GM12864 (cell line): ENCODE results near the gene GPC2.

ENCODE experiments used
- DNase-seq: peaks from one replicate; pipeline ENCODE4 v3.0.0-alpha.2; 2011; ENCODE audit warnings: low read depth
- H3K4me3 ChIP-seq: 2 replicates; pipeline ENCODE4 v1.5.1; 2011; ENCODE audit warnings: mild to moderate bottlenecking, low read depth, low read length, control low read depth
- TF ChIP-seq, protein P1 (sequence below): IDR thresholded peaks from 2 replicates; pipeline ENCODE4 v1.5.1; 2011; ENCODE audit warnings: low read depth, mild to moderate bottlenecking, moderate library complexity, low read length, control low read depth, inconsistent platforms; ENCODE audit errors: missing control alignments

GPC2 gene

DNA sequence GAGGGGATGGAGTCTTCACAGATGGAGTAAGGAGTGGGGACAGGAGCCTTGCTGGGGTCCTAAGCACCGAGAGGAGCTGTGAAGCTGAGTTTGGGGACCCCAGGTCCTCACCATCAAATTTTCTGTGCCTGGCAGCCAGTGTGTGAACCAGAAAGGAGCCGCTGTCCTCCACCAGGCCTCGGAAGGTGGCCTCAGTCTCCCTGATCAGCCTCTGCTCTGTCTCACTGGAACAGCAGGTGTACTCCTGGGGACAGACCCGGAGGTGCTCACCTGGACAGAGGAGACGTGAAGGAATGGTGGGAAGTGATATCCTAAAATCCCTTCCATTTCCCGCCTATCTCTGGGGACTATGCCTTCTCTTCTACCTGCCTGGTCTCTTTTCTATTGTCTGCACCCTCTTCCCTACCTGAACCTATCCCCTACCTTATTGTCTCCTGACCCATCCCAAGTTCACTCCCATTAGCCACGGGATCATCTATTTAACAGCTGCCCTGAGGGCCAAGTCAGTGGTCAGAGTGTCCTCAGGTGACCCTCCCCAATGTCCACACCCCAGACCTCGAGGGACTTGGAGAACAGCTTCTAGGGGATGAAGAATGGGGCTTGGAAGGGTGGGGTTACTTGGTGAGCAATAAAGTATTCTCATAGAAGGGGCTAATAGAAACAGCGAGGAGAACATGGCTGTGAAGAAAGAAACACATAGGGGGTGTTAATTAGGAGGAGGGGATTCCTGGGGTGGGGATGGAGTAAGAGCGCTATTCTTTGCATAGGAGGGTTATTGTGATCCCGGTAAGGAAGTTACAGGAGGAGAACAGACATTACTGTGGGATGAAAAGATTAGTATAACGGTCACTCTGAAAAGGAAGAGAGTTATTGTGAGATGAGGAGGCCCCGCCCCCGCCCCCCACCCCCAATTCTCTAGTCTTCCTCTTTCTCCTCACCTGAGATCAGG is 811 bp downstream of the GPC2 start:
- TF ChIP-seq, protein P1, sequence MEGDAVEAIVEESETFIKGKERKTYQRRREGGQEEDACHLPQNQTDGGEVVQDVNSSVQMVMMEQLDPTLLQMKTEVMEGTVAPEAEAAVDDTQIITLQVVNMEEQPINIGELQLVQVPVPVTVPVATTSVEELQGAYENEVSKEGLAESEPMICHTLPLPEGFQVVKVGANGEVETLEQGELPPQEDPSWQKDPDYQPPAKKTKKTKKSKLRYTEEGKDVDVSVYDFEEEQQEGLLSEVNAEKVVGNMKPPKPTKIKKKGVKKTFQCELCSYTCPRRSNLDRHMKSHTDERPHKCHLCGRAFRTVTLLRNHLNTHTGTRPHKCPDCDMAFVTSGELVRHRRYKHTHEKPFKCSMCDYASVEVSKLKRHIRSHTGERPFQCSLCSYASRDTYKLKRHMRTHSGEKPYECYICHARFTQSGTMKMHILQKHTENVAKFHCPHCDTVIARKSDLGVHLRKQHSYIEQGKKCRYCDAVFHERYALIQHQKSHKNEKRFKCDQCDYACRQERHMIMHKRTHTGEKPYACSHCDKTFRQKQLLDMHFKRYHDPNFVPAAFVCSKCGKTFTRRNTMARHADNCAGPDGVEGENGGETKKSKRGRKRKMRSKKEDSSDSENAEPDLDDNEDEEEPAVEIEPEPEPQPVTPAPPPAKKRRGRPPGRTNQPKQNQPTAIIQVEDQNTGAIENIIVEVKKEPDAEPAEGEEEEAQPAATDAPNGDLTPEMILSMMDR: no peak
- no peak for DNase-seq
- peak overlapping the region; percentile 81 for H3K4me3 ChIP-seq

DNA sequence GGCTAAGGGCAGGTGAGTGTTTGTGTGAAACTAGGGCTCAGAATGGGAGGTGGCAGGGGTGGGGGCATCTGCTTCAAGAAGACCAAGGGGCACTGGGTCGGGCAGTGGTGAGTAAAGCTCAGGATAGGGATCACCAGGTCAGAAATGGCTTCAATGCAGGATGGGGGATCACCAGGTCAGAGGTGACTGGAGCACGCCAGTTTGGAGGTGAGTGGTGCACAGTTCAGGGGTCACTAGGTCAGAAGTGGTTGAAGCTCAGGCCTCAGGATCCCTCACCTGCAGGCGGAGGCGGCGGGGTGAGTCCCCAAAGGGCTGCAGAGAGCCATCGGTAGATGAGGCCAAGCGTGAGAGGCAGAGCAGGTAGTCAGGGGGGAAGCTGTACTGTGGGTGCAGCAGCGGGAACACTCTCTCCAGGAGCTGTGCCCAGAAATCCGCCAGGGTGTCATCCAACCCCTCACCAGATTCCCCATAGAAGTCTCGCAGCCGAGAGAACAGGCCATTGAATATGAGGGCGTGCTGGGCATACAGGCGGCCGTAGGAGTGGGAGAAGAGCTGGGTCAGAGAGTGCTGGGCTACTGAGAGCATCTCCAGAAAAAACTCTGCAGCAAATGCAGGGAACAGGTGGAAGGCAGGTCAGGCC is 1.8 kb downstream of the GPC2 start:
- no peak overlapping the region for H3K4me3 ChIP-seq

DNA sequence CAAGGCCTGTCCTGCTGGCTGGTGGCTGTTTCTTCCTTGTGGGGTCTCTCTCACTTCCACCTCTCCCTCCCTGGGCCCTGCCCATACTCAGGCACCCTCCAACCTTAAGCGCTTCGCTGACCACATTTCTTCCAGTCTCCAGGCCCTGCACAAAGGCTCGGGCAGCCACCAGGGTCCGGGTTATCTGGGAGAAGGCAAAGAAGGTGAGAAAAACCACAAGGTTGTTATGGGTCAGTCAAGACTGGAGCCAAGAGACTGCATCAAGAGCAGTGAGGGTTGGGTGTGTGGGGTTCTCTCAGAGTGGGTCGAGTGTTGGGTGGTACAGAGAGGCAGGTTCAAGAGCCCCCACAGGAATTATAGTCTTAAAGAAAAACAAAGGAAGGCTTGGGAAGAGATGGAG is 2.6 kb downstream of the GPC2 start:
- no peak overlapping the region for H3K4me3 ChIP-seq
- TF ChIP-seq, protein P1: no peak
- no peak for DNase-seq

More for the DNA sequence above, 1.8 kb downstream of the GPC2 start:
- no peak for DNase-seq
- TF ChIP-seq, protein P1: no peak

DNA sequence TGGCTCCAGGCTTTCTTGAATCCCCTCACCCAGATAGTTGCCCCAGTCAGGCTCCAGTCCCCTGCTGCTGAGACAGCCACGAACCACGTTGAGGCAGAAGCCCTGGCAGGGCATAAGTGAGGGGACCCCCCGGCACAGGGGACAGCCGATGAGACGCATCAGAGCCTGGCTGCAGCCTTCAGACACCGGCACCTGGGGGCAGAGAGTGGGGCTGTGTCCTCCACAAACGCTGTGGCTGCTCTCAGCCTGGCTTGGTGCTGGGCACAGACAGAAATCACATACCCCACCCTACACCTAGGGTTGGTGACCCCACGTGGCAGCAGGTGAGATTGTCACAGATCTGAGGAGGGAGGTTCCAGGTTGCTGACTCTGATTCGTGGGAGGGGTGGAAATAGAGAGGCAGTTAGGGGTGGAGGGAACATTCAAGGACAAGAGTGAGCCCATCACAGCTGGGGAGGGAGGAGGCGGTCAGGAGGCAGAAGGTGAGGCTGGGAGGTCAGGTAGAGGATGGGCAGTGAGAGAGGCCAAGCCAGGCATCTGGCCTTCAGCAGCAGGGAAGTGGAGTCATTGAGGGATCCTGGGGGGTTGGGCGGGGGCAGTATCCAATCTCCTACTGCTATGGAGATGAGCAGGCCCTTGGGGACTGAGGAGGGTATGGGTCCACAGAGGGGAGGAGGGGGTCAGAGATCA is 3.2 kb downstream of the GPC2 start:
- TF ChIP-seq, protein P1: no peak
- DNase-seq: no peak
- no peak overlapping the region for H3K4me3 ChIP-seq

DNA sequence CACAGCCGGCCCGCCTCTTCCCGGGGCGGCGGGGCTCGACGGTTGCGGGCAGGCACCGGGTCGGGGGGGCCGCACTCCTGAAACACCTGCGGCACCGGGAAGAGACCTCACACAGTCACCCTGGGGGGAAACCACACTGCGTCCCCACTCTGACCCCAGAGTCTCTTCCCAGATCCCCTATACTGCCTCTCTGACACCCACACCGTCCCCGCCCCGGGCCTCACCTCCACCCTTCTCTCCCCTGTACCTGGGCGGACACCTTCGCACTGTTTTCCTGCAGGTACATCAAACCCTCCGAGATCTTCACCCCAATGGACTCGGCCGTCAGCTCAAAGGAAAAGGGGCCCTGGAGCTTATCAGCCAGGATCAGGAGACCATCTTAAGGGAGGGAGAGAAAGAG is 5.3 kb downstream of the GPC2 start:
- DNase-seq: no peak
- TF ChIP-seq, protein P1: no peak
- H3K4me3 ChIP-seq: no peak overlapping the region; the same call in 1 of the 2 replicates

DNA sequence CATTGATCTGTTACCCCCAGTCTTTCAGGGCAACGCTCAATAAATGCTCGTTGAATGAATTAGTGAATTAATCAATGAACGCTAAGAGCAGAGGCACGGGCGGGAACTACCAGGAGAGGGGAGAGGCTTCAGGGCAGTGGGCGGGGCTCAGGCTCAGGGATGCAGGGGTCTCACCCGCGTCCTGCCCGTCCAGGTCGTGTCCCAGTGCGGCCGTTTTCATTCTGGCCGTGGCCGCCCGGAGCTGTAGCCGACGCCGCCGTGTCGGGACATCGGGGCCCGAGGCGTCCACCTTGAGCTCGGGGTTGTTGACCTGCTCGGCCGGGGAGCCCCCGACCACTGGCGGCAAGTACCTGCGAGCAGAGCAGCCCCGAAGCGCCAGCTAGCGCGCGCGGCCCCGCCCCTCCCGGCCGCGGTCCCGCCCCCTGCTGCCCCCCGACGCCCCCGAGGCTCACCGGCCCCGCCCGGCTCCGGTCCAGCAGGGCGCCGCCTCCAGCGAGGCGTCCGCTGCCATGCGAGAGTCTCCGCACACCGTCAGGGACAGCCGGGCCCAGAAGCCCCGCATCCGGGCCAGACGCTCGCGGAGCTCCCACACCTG is 6.0 kb downstream of the GPC2 start:
- H3K4me3 ChIP-seq: peak overlapping the region; percentile 11; the same call in 1 of the 2 replicates

More for the DNA sequence above, 6.0 kb downstream of the GPC2 start:
- TF ChIP-seq, protein P1: no peak
- DNase-seq: no peak
